PFSK-1 (cell line): ENCODE results near the gene TMC1.

Experiments used
- FOXP2 ChIP-seq: optimal IDR thresholded peaks from 2 replicates; pipeline ENCODE3; 2011; ENCODE audit warnings: borderline replicate concordance, control low read depth, inconsistent platforms; ENCODE audit not compliant: insufficient read depth; ENCODE audit errors: extremely low read length, extremely low read depth
- POLR2AphosphoS5 ChIP-seq: IDR thresholded peaks from 2 replicates; pipeline ENCODE4 v1.6.1; 2012; ENCODE audit warnings: low read depth, mild to moderate bottlenecking, control low read depth, low read length, moderate library complexity
- SIN3A ChIP-seq: IDR thresholded peaks from 2 replicates; pipeline ENCODE4 v1.6.1; 2012; ENCODE audit warnings: mild to moderate bottlenecking, low read length, moderate library complexity, borderline replicate concordance; ENCODE audit not compliant: insufficient read depth
- TAF1 ChIP-seq: IDR thresholded peaks from 2 replicates; pipeline ENCODE4 v1.6.1; 2012; ENCODE audit warnings: low read length, control low read depth, borderline replicate concordance; ENCODE audit not compliant: insufficient read depth
- TF ChIP-seq, protein P1 (sequence below), 2 experiments: IDR thresholded peaks; 2 replicates each; pipeline versions ENCODE4 v1.6.1 to v1.8.0; 2011 to 2012; ENCODE audit warnings: low read depth in 2 of 2, low read length in 2 of 2, control low read depth in 1 of 2, inconsistent platforms in 1 of 2, mild to moderate bottlenecking in 1 of 2, moderate library complexity in 1 of 2; ENCODE audit not compliant: insufficient read depth in 1 of 2

TMC1 gene

DNA sequence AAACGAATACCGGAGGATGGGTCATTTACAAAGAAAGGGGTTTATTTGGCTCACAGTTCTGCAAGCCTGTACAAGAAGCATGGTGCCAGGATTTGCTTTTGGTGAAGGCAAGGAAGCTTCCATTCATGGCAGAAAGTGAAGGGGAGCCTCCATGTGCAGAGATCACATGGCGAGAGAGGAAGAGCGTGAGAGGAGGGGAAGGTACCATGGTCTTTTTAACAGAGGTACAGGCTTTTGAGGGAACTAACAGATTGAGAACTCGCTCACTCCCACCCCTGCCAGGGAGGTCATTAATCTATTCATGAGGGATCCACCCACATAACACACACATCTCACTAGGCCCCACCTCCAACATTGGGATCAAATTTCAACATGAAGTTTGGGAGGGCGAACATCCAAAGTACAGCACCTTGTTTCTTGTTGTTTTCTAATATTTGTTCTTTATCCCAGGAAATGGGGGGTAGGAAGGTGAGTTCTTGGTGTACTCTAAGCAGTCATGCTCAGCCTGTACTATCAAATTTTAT lies 18.5 kb downstream of the TMC1 start:
- TF ChIP-seq POLR2AphosphoS5: no peak
- no peak for TF ChIP-seq TAF1
- TF ChIP-seq FOXP2: no peak
- TF ChIP-seq SIN3A: no peak
- TF ChIP-seq, protein P1, sequence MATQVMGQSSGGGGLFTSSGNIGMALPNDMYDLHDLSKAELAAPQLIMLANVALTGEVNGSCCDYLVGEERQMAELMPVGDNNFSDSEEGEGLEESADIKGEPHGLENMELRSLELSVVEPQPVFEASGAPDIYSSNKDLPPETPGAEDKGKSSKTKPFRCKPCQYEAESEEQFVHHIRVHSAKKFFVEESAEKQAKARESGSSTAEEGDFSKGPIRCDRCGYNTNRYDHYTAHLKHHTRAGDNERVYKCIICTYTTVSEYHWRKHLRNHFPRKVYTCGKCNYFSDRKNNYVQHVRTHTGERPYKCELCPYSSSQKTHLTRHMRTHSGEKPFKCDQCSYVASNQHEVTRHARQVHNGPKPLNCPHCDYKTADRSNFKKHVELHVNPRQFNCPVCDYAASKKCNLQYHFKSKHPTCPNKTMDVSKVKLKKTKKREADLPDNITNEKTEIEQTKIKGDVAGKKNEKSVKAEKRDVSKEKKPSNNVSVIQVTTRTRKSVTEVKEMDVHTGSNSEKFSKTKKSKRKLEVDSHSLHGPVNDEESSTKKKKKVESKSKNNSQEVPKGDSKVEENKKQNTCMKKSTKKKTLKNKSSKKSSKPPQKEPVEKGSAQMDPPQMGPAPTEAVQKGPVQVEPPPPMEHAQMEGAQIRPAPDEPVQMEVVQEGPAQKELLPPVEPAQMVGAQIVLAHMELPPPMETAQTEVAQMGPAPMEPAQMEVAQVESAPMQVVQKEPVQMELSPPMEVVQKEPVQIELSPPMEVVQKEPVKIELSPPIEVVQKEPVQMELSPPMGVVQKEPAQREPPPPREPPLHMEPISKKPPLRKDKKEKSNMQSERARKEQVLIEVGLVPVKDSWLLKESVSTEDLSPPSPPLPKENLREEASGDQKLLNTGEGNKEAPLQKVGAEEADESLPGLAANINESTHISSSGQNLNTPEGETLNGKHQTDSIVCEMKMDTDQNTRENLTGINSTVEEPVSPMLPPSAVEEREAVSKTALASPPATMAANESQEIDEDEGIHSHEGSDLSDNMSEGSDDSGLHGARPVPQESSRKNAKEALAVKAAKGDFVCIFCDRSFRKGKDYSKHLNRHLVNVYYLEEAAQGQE (IDR thresholded peaks at IDR 0.05; ENCODE audit: insufficient read depth in 1 of 2, low read depth in 2 of 2, low read length in 2 of 2): no peak

DNA sequence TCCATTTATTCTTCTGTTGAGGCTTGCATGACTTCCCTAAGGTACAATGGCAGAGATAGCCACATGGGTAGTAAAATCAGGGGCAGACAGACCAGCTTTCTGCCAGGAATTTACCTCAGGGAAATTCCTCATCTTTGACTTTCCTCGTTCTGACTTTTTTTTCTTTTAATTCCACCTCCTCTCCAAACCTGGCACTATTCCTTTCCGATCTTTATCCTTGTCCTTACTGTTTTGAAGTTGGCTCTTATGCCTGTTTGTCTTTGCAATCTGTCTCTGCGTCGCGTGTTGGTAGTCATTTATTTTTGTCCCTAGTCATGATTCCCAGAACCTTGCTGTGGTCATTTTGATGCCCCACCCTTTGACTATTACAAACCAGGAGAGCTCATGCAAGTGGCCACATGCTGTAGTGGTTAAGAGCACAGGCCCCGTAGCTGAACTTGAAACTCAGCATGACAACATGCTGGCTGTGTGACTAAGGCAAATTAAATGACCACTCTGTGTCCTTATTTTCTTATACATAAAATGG lies 19.0 kb downstream of the TMC1 start:
- TF ChIP-seq SIN3A (no peak), POLR2AphosphoS5 (no peak)

DNA sequence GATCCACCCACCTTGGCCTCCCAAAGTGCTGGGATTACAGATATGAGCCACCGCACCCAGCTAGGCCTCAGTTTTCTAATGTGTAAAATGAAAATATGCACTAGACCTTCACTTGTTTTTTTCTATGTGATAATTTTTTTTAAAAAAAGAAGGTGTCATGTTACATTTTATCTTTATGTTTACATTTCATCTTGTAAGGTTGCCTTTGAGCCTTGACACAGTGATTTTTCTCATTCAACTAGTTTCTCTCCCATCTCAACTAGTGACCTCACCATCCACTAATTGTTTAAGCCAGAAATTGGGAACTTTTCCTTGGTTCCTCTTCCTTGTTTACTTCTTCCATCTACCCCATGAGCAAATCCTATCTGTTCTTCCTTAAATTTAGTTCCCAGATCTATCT lies 21.5 kb downstream of the TMC1 start:
- TF ChIP-seq POLR2AphosphoS5 (no peak), FOXP2 (no peak), TAF1 (no peak)
- TF ChIP-seq, protein P1 (IDR thresholded peaks at IDR 0.05; ENCODE audit: insufficient read depth in 1 of 2, low read depth in 2 of 2, low read length in 2 of 2): no peak

DNA sequence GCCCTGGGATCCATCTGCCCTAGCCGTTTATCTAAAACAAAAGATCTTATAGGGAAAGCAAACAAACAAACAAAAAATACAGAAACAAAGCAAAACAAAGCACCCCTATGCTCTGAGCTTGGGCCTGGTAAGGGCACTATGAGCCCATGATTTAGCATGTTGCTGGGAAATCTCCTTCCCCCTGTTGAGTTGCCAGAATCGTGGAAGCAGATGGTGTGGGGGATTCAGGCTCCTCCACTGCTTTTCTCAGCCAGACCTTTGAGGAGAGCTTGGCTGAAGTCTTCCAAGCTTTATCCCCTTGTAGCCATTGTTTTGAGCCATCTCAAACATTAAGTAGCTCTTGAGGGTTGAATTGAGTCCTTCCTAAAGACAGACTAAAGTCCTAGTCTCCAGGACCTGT lies 29.9 kb downstream of the TMC1 start:
- TF ChIP-seq, protein P1 (IDR thresholded peaks at IDR 0.05; ENCODE audit: insufficient read depth in 1 of 2, low read depth in 2 of 2, low read length in 2 of 2): no peak
- TF ChIP-seq POLR2AphosphoS5 (no peak), SIN3A (no peak)

DNA sequence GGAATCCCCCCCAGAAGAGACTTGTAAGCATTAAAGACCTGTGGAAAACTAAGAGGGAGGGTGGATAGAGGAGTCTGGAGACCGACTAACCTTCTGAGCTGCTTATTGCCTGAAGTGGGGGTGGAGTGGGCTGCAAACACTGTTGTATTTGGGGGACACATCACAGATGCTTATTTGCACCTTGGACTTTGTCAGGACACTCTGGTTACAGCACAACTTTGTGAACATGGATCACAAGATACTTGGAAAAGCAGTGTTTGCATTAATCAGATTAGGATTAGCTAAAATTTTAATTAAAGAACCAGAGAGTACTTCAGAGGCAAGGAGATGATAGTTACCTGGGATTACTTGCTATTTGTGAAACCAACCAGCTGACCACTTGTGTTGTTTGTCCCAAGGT lies 30.9 kb downstream of the TMC1 start:
- TF ChIP-seq FOXP2 (no peak), SIN3A (no peak), TAF1 (no peak), POLR2AphosphoS5 (no peak)
- TF ChIP-seq, protein P1 (IDR thresholded peaks at IDR 0.05; ENCODE audit: insufficient read depth in 1 of 2, low read depth in 2 of 2, low read length in 2 of 2): no peak
